Left lobe of liver (tissue), 2 donors: ENCODE data around the gene RAB8A. TPM values are rescaled to one million over a fixed set of nuclear protein-coding genes. Genes with fewer than 3 reads are reported as not detected.
A peak's percentile ranks its signal among the peaks of the same experiment; 100 is the strongest.

ENCODE experiments used
- ATAC-seq: fragments of 200-7000 bp; cut with Tn5 transposase; one replicate; pipeline ENCODE4 v1.9.1; 2020; ENCODE audit warnings: mild to moderate bottlenecking, moderate library complexity
- DNase-seq: peaks from one replicate; pipeline ENCODE4 v3.0.0-alpha.2; 2020; ENCODE audit warnings: low spot score
- total RNA-seq: library from RNA; stranded (reverse); gene quantifications from one replicate; pipeline ENCODE4 v1.2.1, GENCODE V29; 2021
- donor health status: DM: no; HTN: no; CAD: no; lungs with moderate emphysema.
- donor health status: DM: no; HTN: yes; CAD: no.

RAB8A gene
- total RNA-seq, 1 donor from 2014 or later = 56.5 TPM

GRCh38 chr19:16136185-16136999 lies 24.7 kb downstream of the RAB8A start:
- no peak for DNase-seq
- no peak for ATAC-seq

GRCh38 chr19:16139752-16140151 lies 28.1 kb downstream of the RAB8A start:
- ATAC-seq (no peak), DNase-seq (no peak)

- no peak for ATAC-seq
Observed at GRCh38 chr19:16141043-16141442, 29.4 kb downstream of the RAB8A start.

GRCh38 chr19:16142032-16142580 lies 30.4 kb downstream of the RAB8A start:
- ATAC-seq (no peak), DNase-seq (no peak)

More at GRCh38 chr19:16141043-16141442, 29.4 kb downstream of the RAB8A start:
- DNase-seq = no peak

GRCh38 chr19:16143399-16144215 lies 31.9 kb downstream of the RAB8A start, which contains the start of gene HSH2D:
Gene HSH2D, plus strand, starts transcription at chr19:16143685. Its CDS starts 5,066 bp downstream, at chr19:16148751.
- ATAC-seq (peak; percentile 38), DNase-seq (peak; percentile 57)

- no peak for DNase-seq
Observed at GRCh38 chr19:16144216-16144581, 32.5 kb downstream of the RAB8A start.

GRCh38 chr19:16146112-16146511 lies 34.4 kb downstream of the RAB8A start:
- ATAC-seq = no peak
- DNase-seq = no peak

More at GRCh38 chr19:16144216-16144581, 32.5 kb downstream of the RAB8A start:
- no peak for ATAC-seq

- ATAC-seq = no peak
- no peak for DNase-seq
Observed at GRCh38 chr19:16148443-16149229, 36.9 kb downstream of the RAB8A start.

- ATAC-seq (no peak), DNase-seq (no peak)
Observed at GRCh38 chr19:16153582-16154336, 42.1 kb downstream of the RAB8A start.

GRCh38 chr19:16154557-16154956 lies 42.9 kb downstream of the RAB8A start:
- ATAC-seq (no peak), DNase-seq (no peak)

- ATAC-seq (no peak), DNase-seq (no peak)
Observed at GRCh38 chr19:16155128-16155527, 43.4 kb downstream of the RAB8A start.

- DNase-seq (no peak), ATAC-seq (no peak)
Observed at GRCh38 chr19:16156904-16157303, 45.2 kb downstream of the RAB8A start.

- peak; percentile 85 for ATAC-seq
- no peak for DNase-seq
Observed at GRCh38 chr19:16157601-16158000, 45.9 kb downstream of the RAB8A start.

- ATAC-seq = no peak
- no peak for DNase-seq
Observed at GRCh38 chr19:16159655-16160054, 48.0 kb downstream of the RAB8A start.

- no peak for DNase-seq
- ATAC-seq = no peak
Observed at GRCh38 chr19:16160445-16160942, 48.8 kb downstream of the RAB8A start.

GRCh38 chr19:16160943-16161560 lies 49.4 kb downstream of the RAB8A start:
- no peak for DNase-seq
- no peak for ATAC-seq

- no peak for DNase-seq
- ATAC-seq = no peak
Observed at GRCh38 chr19:16161840-16162239, 50.2 kb downstream of the RAB8A start.

GRCh38 chr19:16164222-16164890 lies 52.7 kb downstream of the RAB8A start:
- DNase-seq = peak; percentile 85
- ATAC-seq = peak; percentile 98

GRCh38 chr19:16166417-16166816 lies 54.7 kb downstream of the RAB8A start:
- ATAC-seq (no peak), DNase-seq (no peak)
